Measurements from ENCODE around the gene CAMSAP1.
A peak's percentile ranks its signal among the peaks of the same experiment; 100 is the strongest.
"Not testable (repeated sequence)": the region's sequence is repeated elsewhere in the genome, so short reads cannot be mapped to it uniquely, and the experiment has no call there.

Gene CAMSAP1

DNA sequence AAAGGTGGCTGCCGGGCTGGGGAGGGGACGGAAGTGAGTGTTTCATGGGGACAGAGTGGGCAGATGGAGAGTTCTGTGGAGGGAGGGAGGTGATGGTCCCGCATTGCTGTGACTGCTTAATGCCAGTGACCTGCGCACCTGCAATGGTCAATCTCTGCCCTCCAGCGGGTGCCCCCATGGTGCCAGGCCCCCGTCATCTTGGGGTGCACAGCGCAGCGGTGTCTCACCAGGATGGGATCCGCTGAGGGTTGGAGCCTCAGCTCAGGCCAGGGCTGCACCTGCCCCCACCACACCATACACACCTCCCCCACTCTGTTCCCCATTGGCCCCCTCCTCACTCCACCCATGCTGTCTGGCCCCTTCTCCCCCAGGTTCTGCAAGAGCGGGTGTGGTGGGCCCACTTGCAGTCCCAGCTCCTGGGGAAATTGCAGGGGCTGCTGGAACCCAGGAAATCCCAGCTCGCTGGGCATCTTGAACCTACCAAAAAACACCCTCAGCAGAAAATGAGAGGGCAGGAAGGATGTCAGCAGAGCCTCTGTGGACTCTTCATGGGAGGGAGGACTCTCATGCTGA, 12.1 kb upstream of the CAMSAP1 start:
- no peak for DNase-seq

DNA sequence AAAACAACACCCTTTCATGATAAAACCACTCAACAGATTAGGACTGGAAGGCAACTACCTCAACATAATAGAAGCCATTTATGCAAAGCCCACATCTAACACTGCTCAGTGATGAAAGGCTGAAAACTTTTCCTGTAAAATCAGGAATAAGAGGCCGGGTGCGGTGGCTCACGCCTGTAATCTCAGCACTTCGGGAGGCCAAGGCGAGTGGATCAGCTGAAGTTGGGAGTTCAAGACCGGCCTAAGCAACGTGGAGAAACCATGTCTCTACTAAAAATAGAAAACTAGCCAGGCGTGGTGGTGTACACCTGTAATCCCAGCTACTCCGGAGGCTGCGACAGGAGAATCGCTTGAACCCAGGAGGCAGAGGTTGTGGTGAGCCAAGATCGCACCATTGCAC, 8.9 kb upstream of the CAMSAP1 start:
- not testable (repeated sequence) for DNase-seq

GRCh38 chr9:135914921-135915320, 7.6 kb upstream of the CAMSAP1 start:
- no peak for DNase-seq

DNA sequence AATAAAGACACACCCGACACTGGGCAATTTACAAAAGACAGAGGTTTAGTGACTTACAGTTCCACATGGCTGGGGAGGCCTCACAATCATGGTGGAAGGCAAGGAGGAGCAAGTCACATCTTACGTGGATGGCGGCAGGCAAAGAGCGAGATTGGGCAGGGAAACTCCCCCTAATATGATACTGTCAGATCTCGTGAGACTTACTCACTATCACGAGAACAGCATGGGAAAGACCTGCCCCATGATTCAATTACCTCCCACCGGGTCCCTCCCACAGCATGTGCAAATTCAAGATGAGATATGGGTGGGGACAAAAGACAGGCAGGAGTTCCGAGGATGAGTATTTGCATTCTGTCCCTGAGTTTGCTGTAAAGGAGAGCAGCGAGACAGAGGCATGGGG, 3.9 kb upstream of the CAMSAP1 start:
- DNase-seq = not testable (repeated sequence)

- DNase-seq = no peak
These were observed 3.4 kb upstream of the CAMSAP1 start for GRCh38 chr9:135910757-135911156.

DNA sequence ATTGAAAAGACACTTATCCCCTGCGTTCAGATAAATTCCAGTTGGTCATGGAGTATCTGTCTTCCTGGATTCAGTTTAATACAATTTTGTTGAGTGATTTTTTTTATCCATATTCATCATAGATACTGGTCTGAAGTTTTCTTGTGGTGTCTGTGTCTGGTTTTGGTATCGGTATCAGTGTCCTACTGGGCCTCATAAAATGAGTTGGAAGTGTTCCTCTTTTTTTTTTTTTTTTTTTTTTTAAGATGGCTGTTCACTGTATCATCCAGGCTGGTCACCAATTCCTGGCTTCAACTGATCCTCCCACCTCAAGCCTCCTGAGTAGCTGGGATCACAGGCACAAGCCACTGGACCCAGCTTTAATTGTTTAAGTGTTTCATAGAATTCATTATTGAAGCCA, 2.9 kb upstream of the CAMSAP1 start:
- no peak for DNase-seq

- no peak for DNase-seq
These were observed 2.0 kb upstream of the CAMSAP1 start for GRCh38 chr9:135909371-135909770.

GRCh38 chr9:135908754-135909204, 1.4 kb upstream of the CAMSAP1 start:
- DNase-seq = no peak

- DNase-seq = no peak
These were observed 877 bp upstream of the CAMSAP1 start for GRCh38 chr9:135908093-135908753.

GRCh38 chr9:135907006-135907430, 328 bp downstream of the CAMSAP1 start:
- DNase-seq = no peak

- no peak for DNase-seq
These were observed 898 bp downstream of the CAMSAP1 start for GRCh38 chr9:135906291-135907005.

DNA sequence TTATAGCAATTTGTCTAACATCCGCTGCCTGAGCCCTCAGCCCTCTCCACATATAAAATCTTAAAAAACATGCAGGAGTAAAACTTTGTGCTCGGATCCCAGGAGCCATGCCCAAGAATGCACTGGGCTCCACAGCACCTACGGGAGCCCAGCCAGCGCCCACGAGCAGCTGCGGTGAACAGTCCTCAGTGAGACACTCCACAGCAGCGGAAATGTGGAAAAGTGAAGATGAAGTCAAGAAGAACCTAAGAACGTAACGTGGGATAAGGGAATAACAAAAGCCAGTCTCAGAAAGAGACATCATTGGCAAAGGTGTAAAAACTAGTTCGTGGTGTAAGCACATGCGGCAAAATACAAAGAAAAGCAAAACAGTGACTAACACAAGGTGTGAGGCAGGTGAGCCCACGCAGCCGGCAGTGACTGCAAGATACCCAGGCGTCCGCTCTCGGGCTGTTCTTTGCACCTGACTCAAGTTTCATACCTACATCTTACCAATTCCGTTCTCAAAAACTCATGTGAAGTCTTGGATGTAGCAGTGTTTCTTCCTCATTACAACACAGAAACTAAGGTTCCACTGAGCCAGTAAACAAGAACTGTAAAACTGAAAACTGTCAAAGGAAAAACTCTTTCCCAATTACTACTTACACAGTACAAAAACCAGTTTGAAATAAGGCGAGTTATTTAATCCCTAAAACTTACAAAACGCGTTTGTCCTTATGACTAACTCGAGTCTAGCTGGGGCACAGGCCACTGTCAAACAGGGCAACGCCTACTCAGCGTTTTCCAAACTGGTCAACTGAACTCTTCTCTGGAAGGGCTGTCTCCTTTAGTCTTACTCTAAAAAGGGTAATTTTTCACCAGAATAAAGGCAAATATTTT, 1.7 kb downstream of the CAMSAP1 start:
- DNase-seq = no peak

DNA sequence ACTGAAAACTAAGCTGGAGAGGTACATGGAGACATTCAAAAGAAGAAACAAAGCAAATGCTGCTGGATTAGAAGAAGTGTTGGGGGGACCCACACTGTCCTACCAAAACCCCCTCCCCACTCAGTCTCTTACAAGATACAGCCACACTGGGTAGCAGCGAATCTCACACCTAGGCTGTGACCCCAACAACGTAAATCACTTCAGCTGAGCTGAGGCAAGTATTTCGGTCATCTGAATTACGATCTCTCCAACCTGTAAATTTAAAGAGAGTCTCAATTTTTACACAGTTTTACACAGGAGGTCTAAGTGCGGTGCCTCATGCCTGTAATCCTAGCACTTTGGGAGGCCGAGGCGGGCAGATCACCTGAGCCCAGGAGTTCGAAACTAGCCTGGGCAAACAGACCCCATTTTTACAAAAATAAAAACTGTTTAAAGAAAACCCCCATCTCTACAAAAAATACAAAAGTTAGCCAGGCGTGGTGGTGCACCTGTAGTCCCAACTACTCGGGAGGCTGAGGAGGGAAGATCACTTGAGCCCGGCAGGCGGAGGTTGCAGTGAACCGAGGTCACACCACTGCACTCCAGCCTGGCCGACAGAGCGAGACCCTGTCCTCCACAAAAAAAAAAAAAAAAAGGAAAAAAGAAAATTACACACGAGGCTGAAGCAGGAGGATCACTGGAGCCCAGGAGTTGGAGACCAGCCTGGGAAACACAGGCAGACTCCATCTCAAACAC, 3.4 kb downstream of the CAMSAP1 start:
- no peak for DNase-seq

- DNase-seq = no peak
These were observed 4.0 kb downstream of the CAMSAP1 start for GRCh38 chr9:135903358-135903656.

- no peak for DNase-seq
These were observed 4.5 kb downstream of the CAMSAP1 start for GRCh38 chr9:135902655-135903357.

- no peak for DNase-seq
These were observed 5.5 kb downstream of the CAMSAP1 start for GRCh38 chr9:135901826-135902225.

GRCh38 chr9:135901031-135901758, 6.2 kb downstream of the CAMSAP1 start:
- DNase-seq = no peak

DNA sequence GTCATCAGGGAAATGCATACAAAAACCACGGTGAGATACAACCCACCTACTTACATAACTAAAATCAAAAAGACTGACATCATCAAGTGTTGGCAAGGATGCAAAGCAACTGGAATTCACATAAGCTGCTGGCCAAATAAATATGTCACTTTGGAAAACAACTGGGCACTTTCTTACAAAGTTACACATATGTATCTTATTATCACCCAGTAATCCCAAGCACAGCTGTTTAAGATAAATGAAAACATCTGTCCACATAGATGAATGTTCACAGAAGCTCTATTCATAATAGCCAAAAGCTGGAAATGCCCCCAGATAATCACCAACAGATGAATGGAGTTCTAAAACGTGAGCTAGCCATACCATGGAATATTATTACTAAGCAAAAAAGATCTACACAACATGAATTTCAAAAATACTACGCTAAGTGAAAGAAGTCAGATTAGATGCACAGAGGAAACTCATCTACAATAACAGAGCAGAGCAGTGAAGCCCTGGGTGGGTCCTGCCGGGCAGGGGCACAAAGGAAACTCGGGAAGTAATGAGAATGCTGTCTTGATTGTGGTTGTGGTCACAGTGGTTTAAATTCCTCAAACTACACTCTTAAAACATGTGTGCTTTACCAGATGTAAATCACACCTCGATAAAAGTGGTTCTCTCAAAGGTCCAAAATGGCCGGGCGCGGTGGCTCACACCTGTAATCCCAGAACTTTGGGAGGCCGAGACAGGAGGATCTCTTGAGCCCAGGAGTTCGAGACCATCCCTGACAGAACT, 8.5 kb downstream of the CAMSAP1 start:
- peak; percentile 82 for DNase-seq

DNA sequence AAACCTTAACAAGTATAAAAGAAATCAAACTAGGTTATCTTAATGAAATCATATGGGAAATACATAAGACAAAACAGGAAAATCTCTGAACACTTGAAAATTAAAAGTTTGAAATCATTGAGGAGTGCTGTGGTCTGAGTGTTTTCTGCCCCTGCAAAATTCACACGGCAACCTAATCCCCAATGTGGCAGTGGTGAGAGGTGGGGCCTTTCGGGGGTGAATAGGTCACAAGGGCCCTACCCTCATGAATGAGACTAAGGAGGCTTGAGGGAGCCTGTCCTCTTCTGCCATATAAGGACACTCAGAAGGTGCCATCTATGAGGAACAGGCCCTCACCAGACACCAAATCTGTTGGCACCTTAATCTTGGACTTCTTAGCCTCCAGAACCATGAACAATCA, 10.7 kb downstream of the CAMSAP1 start:
- no peak for DNase-seq

- DNase-seq = no peak
These were observed 11.1 kb downstream of the CAMSAP1 start for GRCh38 chr9:135896205-135896604.
